H9 (cell line): ENCODE data around the gene TJP2. TPM values are rescaled to one million over a fixed set of nuclear protein-coding genes. Genes with fewer than 3 reads are reported as not detected.

Source experiments
- DNase-seq: peaks from one replicate; pipeline ENCODE4 v3.0.0-alpha.2; 2017
- H2AFZ ChIP-seq: one replicate; pipeline ENCODE4 v1.6.1; 2013; ENCODE audit warnings: mild to moderate bottlenecking, low read length, control low read depth, moderate library complexity
- H2AK5ac ChIP-seq: 2 replicates; pipeline ENCODE4 v1.6.1; 2013; ENCODE audit warnings: low read length, control low read depth, mixed read lengths; ENCODE audit not compliant: insufficient read length
- H2BK120ac ChIP-seq: one replicate; pipeline ENCODE4 v1.6.1; 2013; ENCODE audit warnings: low read depth, mild to moderate bottlenecking, low read length, control low read depth, inconsistent platforms; ENCODE audit not compliant: poor library complexity, severe bottlenecking
- H2BK12ac ChIP-seq: 2 replicates; pipeline ENCODE4 v1.6.1; 2013; ENCODE audit warnings: low read length, control low read depth, mixed read lengths, low read depth; ENCODE audit not compliant: insufficient read length
- H2BK15ac ChIP-seq: 2 replicates; pipeline ENCODE4 v1.6.1; 2013; ENCODE audit warnings: low read depth, low read length, control low read depth
- H2BK20ac ChIP-seq: one replicate; pipeline ENCODE4 v1.6.1; 2013; ENCODE audit warnings: low read depth, mild to moderate bottlenecking, low read length, control low read depth, inconsistent platforms; ENCODE audit not compliant: poor library complexity, severe bottlenecking
- H2BK5ac ChIP-seq: 2 replicates; pipeline ENCODE4 v1.6.1; 2013; ENCODE audit warnings: low read length, control low read depth, mixed read lengths; ENCODE audit not compliant: insufficient read length
- H3K14ac ChIP-seq: 2 replicates; pipeline ENCODE4 v1.6.1; 2013; ENCODE audit warnings: low read length, control low read depth; ENCODE audit not compliant: insufficient read depth
- H3K18ac ChIP-seq: 2 replicates; pipeline ENCODE4 v1.6.1; 2013; ENCODE audit warnings: low read depth, mild to moderate bottlenecking, mixed read lengths, low read length, control low read depth; ENCODE audit not compliant: insufficient read length
- H3K23ac ChIP-seq: 2 replicates; pipeline ENCODE4 v1.6.1; 2013; ENCODE audit warnings: low read length, control low read depth, mixed read lengths, low read depth; ENCODE audit not compliant: insufficient read length
- H3K23me2 ChIP-seq: 2 replicates; pipeline ENCODE4 v1.6.1; 2013; ENCODE audit warnings: low read depth, mild to moderate bottlenecking, mixed read lengths, low read length, control low read depth; ENCODE audit not compliant: insufficient read length, poor library complexity, severe bottlenecking
- H3K27ac ChIP-seq: 2 replicates; pipeline ENCODE4 v1.5.1; 2013; ENCODE audit warnings: low read length, control low read depth, mixed read lengths, low read depth; ENCODE audit not compliant: insufficient read length
- H3K27me3 ChIP-seq: 2 replicates; pipeline ENCODE4 v1.6.1; 2013; ENCODE audit warnings: low read length, control low read depth, inconsistent platforms; ENCODE audit not compliant: insufficient read depth
- H3K4ac ChIP-seq: 2 replicates; pipeline ENCODE4 v1.6.1; 2013; ENCODE audit warnings: low read depth, mild to moderate bottlenecking, control low read depth, inconsistent platforms, low read length, moderate library complexity
- H3K4me1 ChIP-seq: 2 replicates; pipeline ENCODE4 v1.6.1; 2013; ENCODE audit warnings: low read length, control low read depth, inconsistent platforms; ENCODE audit not compliant: insufficient read depth
- H3K4me2 ChIP-seq: 2 replicates; pipeline ENCODE4 v1.6.1; 2013; ENCODE audit warnings: low read length, control low read depth, mixed read lengths; ENCODE audit not compliant: insufficient read length, insufficient read depth
- H3K56ac ChIP-seq: 2 replicates; pipeline ENCODE4 v1.6.1; 2013; ENCODE audit warnings: low read depth, mild to moderate bottlenecking, mixed read lengths, low read length, control low read depth; ENCODE audit not compliant: insufficient read length
- H3K79me1 ChIP-seq: 2 replicates; pipeline ENCODE4 v1.6.1; 2013; ENCODE audit warnings: low read depth, mild to moderate bottlenecking, moderate library complexity, low read length, control low read depth, inconsistent platforms; ENCODE audit not compliant: insufficient read depth, poor library complexity, severe bottlenecking
- H3K79me2 ChIP-seq: 2 replicates; pipeline ENCODE4 v1.6.1; 2013; ENCODE audit warnings: low read length, control low read depth, inconsistent platforms; ENCODE audit not compliant: insufficient read depth
- H3K9ac ChIP-seq: 2 replicates; pipeline ENCODE4 v1.6.1; 2013; ENCODE audit warnings: low read length, control low read depth, mixed read lengths; ENCODE audit not compliant: insufficient read length; ENCODE audit errors: extremely low read depth
- H3K9me3 ChIP-seq: one replicate; pipeline ENCODE4 v1.6.1; 2013; ENCODE audit warnings: low read depth, low read length, inconsistent platforms; ENCODE audit not compliant: control insufficient read depth
- H3T11ph ChIP-seq: one replicate; pipeline ENCODE4 v1.6.1; 2013; ENCODE audit warnings: mild to moderate bottlenecking, low read length, control low read depth, inconsistent platforms
- H4K20me1 ChIP-seq: one replicate; pipeline ENCODE4 v1.6.1; 2013; ENCODE audit not compliant: control insufficient read depth, insufficient read length, insufficient read depth
- H4K5ac ChIP-seq: 2 replicates; pipeline ENCODE4 v1.6.1; 2013; ENCODE audit warnings: low read depth, mild to moderate bottlenecking, mixed read lengths, low read length, control low read depth; ENCODE audit not compliant: insufficient read length
- H4K8ac ChIP-seq: replicated peaks from 2 replicates; pipeline ENCODE4 v1.6.1; 2013; ENCODE audit warnings: low read length, control low read depth, mixed read lengths, low read depth; ENCODE audit not compliant: insufficient read length
- H4K91ac ChIP-seq: 2 replicates; pipeline ENCODE4 v1.6.1; 2013; ENCODE audit warnings: low read depth, mild to moderate bottlenecking, moderate library complexity, mixed read lengths, low read length, control low read depth; ENCODE audit not compliant: insufficient read length
- H3K27ac Mint-ChIP-seq, 3 experiments: 2 replicates in 2 of 3; 3 replicates in 1 of 3; pipeline ENCODE4 v1.8.0; 2020 to 2021; ENCODE audit warnings: mixed read lengths in 3 of 3, mild to moderate bottlenecking in 1 of 3, moderate library complexity in 1 of 3
- H3K27me3 Mint-ChIP-seq: 2 replicates; pipeline ENCODE4 v1.8.0; 2021; ENCODE audit warnings: low read depth, mild to moderate bottlenecking, moderate library complexity, mixed read lengths
- H3K36me3 Mint-ChIP-seq, 3 experiments: 2 replicates in 2 of 3; 3 replicates in 1 of 3; pipeline ENCODE4 v1.8.0; 2020 to 2021; ENCODE audit warnings: low read depth in 3 of 3, mixed read lengths in 3 of 3; ENCODE audit not compliant: insufficient read depth in 1 of 3
- H3K4me1 Mint-ChIP-seq, 2 experiments: 2 replicates each; pipeline ENCODE4 v1.8.0; 2020; ENCODE audit warnings: mixed read lengths in 2 of 2
- H3K4me3 Mint-ChIP-seq, 2 experiments: 2 replicates in 1 of 2; 3 replicates in 1 of 2; pipeline ENCODE4 v1.8.0; 2020 to 2021; ENCODE audit warnings: mild to moderate bottlenecking in 2 of 2, mixed read lengths in 2 of 2, moderate library complexity in 1 of 2
- H3K9me3 Mint-ChIP-seq, 2 experiments: 2 replicates in 1 of 2; 3 replicates in 1 of 2; pipeline ENCODE4 v1.8.0; 2020; ENCODE audit warnings: mild to moderate bottlenecking in 2 of 2, mixed read lengths in 2 of 2, moderate library complexity in 1 of 2
- WGBS: extraction: QIAGEN DNeasy Blood & Tissue Kit; methylation state at CpG from one replicate; pipeline ENCODE4 v1.1.7; 2013; ENCODE audit warnings: missing lambda C conversion rate, low lambda C conversion rate, mixed read lengths; ENCODE audit not compliant: insufficient read length; ENCODE audit errors: extremely low coverage; 5-methylcytosine and 5-hydroxymethylcytosine counted together
- total RNA-seq: library from RNA; stranded (reverse); gene quantifications from 2 replicates; pipeline ENCODE4 v1.2.1, GENCODE V29; 2021
- TF ChIP-seq, protein P1 (sequence below): fragments of 200-600 bp; sonication (generic); conservative IDR thresholded peaks from 3 replicates; pipeline ENCODE4 v1.8.0; 2021; ENCODE audit warnings: antibody characterized with exemption, mild to moderate bottlenecking

Gene TJP2
- total RNA-seq, 1 experiment from 2014 or later: 130 TPM

DNA sequence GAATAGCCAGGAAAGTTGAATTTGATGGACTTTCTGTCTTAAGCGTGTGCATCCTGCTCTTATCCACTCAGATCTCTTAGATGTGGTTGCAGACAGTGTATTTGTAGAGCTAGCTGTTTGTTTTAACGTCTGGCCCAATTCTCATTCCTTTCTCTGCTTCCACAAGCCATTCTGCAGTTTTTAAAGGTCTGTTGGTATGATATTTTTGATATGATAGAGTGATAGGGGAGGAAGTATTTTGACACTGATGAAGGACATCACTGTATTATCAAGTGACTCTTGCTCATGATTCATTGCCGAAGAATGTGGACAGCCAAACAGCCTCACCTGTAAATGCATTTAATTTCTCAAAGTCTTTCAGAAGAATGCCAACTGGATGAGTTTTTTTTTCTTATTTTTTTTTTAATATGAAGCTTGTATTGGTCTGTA is 4.5 kb downstream of the TJP2 start:
- no peaks in the 10 kb centered on the region; a peak in 1 of 5 replicates for H3K9me3 Mint-ChIP-seq
- peaks cover 32 to 48% of the 10 kb centered on the region in 2 experiments for H3K4me1 Mint-ChIP-seq
- H3K79me2 ChIP-seq: peaks cover 14% of the 10 kb centered on the region; the same call in 1 of the 2 replicates

More for the DNA sequence above, 4.5 kb downstream of the TJP2 start:
- Histone ChIP-seq H2BK15ac (no peak overlapping the region), H3K23me2 (peaks cover 10% of the 10 kb centered on the region), H3K9ac (no peak overlapping the region), H3K4me2 (no peak overlapping the region), H3K18ac (no peak overlapping the region), H4K91ac (no peak overlapping the region), H3K4ac (no peak overlapping the region), H3K27ac (no peak overlapping the region), H3K27me3 (no peaks in the 10 kb centered on the region), H2BK20ac (no peak overlapping the region), H2BK5ac (no peak overlapping the region), H3K79me1 (peaks cover 7% of the 10 kb centered on the region), H2BK120ac (no peak overlapping the region), H3T11ph (no peak overlapping the region), H3K23ac (no peak overlapping the region), H3K4me1 (peaks cover 15% of the 10 kb centered on the region), H2AK5ac (no peak overlapping the region), H3K14ac (no peak overlapping the region), H4K8ac (no peak overlapping the region), H2BK12ac (no peak overlapping the region), H4K5ac (no peak overlapping the region), H4K20me1 (no peaks in the 10 kb centered on the region), H3K56ac (no peak overlapping the region), H3K9me3 (no peaks in the 10 kb centered on the region), H2AFZ (no peak overlapping the region)
- peaks cover 9% of the 10 kb centered on the region for H3K27me3 Mint-ChIP-seq
- H3K27ac Mint-ChIP-seq: no peak overlapping the region
- DNase-seq: no peak
- no peak overlapping the region for H3K4me3 Mint-ChIP-seq
- TF ChIP-seq, protein P1, sequence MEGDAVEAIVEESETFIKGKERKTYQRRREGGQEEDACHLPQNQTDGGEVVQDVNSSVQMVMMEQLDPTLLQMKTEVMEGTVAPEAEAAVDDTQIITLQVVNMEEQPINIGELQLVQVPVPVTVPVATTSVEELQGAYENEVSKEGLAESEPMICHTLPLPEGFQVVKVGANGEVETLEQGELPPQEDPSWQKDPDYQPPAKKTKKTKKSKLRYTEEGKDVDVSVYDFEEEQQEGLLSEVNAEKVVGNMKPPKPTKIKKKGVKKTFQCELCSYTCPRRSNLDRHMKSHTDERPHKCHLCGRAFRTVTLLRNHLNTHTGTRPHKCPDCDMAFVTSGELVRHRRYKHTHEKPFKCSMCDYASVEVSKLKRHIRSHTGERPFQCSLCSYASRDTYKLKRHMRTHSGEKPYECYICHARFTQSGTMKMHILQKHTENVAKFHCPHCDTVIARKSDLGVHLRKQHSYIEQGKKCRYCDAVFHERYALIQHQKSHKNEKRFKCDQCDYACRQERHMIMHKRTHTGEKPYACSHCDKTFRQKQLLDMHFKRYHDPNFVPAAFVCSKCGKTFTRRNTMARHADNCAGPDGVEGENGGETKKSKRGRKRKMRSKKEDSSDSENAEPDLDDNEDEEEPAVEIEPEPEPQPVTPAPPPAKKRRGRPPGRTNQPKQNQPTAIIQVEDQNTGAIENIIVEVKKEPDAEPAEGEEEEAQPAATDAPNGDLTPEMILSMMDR: no peak
- H3K36me3 Mint-ChIP-seq: peaks cover 2 to 17% (median 7%) of the 10 kb centered on the region in 3 experiments; a peak in 6 of 7 replicates
- no CpG with 5 or more reads among the region's 3 CpGs for WGBS
